Kidney (tissue), 14 donors: ENCODE results near the gene CDK11A. TPM values are rescaled to one million over a fixed set of nuclear protein-coding genes. Genes with fewer than 3 reads are reported as not detected.
"Not testable (repeated sequence)": the region's sequence is repeated elsewhere in the genome, so short reads cannot be mapped to it uniquely, and the experiment has no call there.

Experiments
- DNase-seq, 5 donors: peaks; one replicate each; pipeline ENCODE4 v3.0.0-alpha.2; 2013 to 2020
- FAIRE-seq: peaks from 2 replicates; lab custom pipeline; 2012; peaks lifted over from hg19 to GRCh38; lab: Jason Lieb, UNC
- H3K27ac ChIP-seq, 2 donors: one replicate each; pipeline ENCODE4 v1.7.0; 2013; ENCODE audit warnings: low read depth in 2 of 2, low read length in 2 of 2, inconsistent platforms in 1 of 2
- H3K27me3 ChIP-seq: one replicate; pipeline ENCODE4 v1.7.1; 2013; ENCODE audit warnings: low read length, inconsistent platforms; ENCODE audit not compliant: control insufficient read depth, insufficient read depth
- H3K36me3 ChIP-seq, 3 donors: one replicate each; pipeline versions ENCODE4 v1.7.0 to v1.7.1; 2013; ENCODE audit warnings: low read length in 3 of 3, control low read depth in 1 of 3, inconsistent platforms in 1 of 3; ENCODE audit not compliant: insufficient read depth in 3 of 3, control insufficient read depth in 2 of 3
- H3K4me1 ChIP-seq, 3 donors: one replicate each; pipeline versions ENCODE4 v1.7.0 to v1.7.1; 2013; ENCODE audit warnings: low read length in 3 of 3, inconsistent platforms in 1 of 3, low read depth in 1 of 3; ENCODE audit not compliant: control insufficient read depth in 2 of 3, insufficient read depth in 2 of 3
- H3K4me3 ChIP-seq, 3 donors: one replicate each; pipeline versions ENCODE4 v1.7.0 to v1.8.1; 2013; ENCODE audit warnings: low read length in 3 of 3, control low read depth in 1 of 3, inconsistent platforms in 1 of 3
- H3K9ac ChIP-seq, 3 donors: one replicate each; pipeline versions ENCODE4 v1.7.0 to v1.7.1; 2013; ENCODE audit warnings: low read length in 3 of 3, control low read depth in 1 of 3, inconsistent platforms in 1 of 3
- H3K9me3 ChIP-seq, 3 donors: one replicate each; pipeline versions ENCODE4 v1.7.0 to v1.7.1; 2013; ENCODE audit warnings: low read length in 3 of 3, control low read depth in 1 of 3, inconsistent platforms in 1 of 3; ENCODE audit not compliant: control insufficient read depth in 2 of 3, insufficient read depth in 1 of 3
- CTCF ChIP-seq: IDR thresholded peaks from 3 replicates; pipeline ENCODE4 v1.5.1; 2012; ENCODE audit warnings: mild to moderate bottlenecking, moderate library complexity, borderline replicate concordance; ENCODE audit not compliant: insufficient read depth; ENCODE audit errors: extremely low read depth
- intact Hi-C: fragments of 100-400 bp; cut with DNase I; formaldehyde crosslinking; loops from one replicate; pipeline ENCODE4 v1.11.1; 2022
- polyA plus RNA-seq: library from polyadenylated mRNA; stranded (reverse); fragments of 350-450 nt; fragmentation: Illumina TruSeq; extraction: RNeasy Lipid Tissue Mini Kit (QIAGEN cat#74804); gene quantifications from one replicate; pipeline ENCODE4 v1.2.3, GENCODE V29; 2014; ENCODE audit warnings: low read depth, low replicate concordance; ENCODE audit not compliant: insufficient read depth
- total RNA-seq: library from RNA; stranded (reverse); fragmentation: NEBNext Ultra II Directional; extraction: Animal tissue kit (Norgen Biotek cat#: 25700); gene quantifications from one replicate; pipeline ENCODE4 v1.2.1, GENCODE V29; 2021
- donor health status: control.
- donor health status: control.
- donor health status: control.
- donor health status: control.
- donor health status: control.
- donor health status: DM: yes; HTN: yes; CAD: no.
- donor health status: Normal renal cell carcinoma (clear cell type).

Gene CDK11A
- total and polyA plus RNA-seq, 2 donors from 2014 or later, result 21.5 to 37.3 TPM

- no peaks in the 10 kb centered on the region for H3K27me3 ChIP-seq
- no peaks in the 10 kb centered on the region for H3K36me3 ChIP-seq
- peak overlapping the region in 1 of 2 donors; percentile 47 for H3K27ac ChIP-seq
- H3K4me3 ChIP-seq, result no peak overlapping the region
- TF ChIP-seq CTCF, result no peak
- no peaks in the 10 kb centered on the region for H3K9me3 ChIP-seq
- H3K4me1 ChIP-seq, result peaks cover 0 to 17% (median 0%) of the 10 kb centered on the region in 3 donors
- intact Hi-C loops, result no loop called here
- no peak for FAIRE-seq
- DNase-seq, result peak in 3 of 5 donors; percentile 4 to 36 (median 29)
- H3K9ac ChIP-seq, result no peak overlapping the region
These were observed 46.2 kb downstream of the CDK11A start for GRCh38 chr1:1677718-1678580.

GRCh38 chr1:1676087-1676486 lies 48.1 kb downstream of the CDK11A start:
- H3K9me3 ChIP-seq, FAIRE-seq, H3K27me3 ChIP-seq, H3K36me3 ChIP-seq, H3K4me3 ChIP-seq, intact Hi-C loops, H3K9ac ChIP-seq, H3K27ac ChIP-seq: not testable (repeated sequence)
- peaks cover 0 to 16% (median 0%) of the 10 kb centered on the region in 3 donors for H3K4me1 ChIP-seq
- peak in 1 of 5 donors; percentile 24 for DNase-seq

- H3K9ac ChIP-seq, H3K27me3 ChIP-seq, FAIRE-seq, intact Hi-C loops, DNase-seq, H3K4me3 ChIP-seq, H3K9me3 ChIP-seq, H3K27ac ChIP-seq: not testable (repeated sequence)
- Histone ChIP-seq H3K36me3 (peaks cover 2 to 13% (median 3%) of the 10 kb centered on the region in 3 donors), H3K4me1 (peaks cover 0 to 16% (median 0%) of the 10 kb centered on the region in 3 donors)
These were observed 48.9 kb downstream of the CDK11A start for GRCh38 chr1:1675218-1675617.

- Histone ChIP-seq H3K36me3 (peaks cover 2 to 13% (median 3%) of the 10 kb centered on the region in 3 donors), H3K4me1 (peaks cover 0 to 16% (median 0%) of the 10 kb centered on the region in 3 donors)
- H3K9ac ChIP-seq, H3K9me3 ChIP-seq, H3K27me3 ChIP-seq, FAIRE-seq, intact Hi-C loops, H3K27ac ChIP-seq, H3K4me3 ChIP-seq: not testable (repeated sequence)
- peak in 1 of 5 donors; percentile 66 for DNase-seq
These were observed 49.4 kb downstream of the CDK11A start for GRCh38 chr1:1674806-1675205.
